ENCODE results near the gene FAM3D.

FAM3D gene

GRCh38 chr3:58693940-58694850 lies 27.6 kb upstream of the FAM3D start:
- no peak overlapping the region for H3K4me3 ChIP-seq (ENCODE audit: low read depth, low read length)
- in situ Hi-C loops (cut with HindIII; ENCODE audit: low sequenced_read_pairs), result no loop called here
- no peak for TF ChIP-seq CTCF (IDR thresholded peaks at IDR 0.05; ENCODE audit: low read depth, low read length, missing control alignments)
- no peak for DNase-seq (ENCODE audit: low read depth)

GRCh38 chr3:58692484-58692883 lies 25.9 kb upstream of the FAM3D start:
- DNase-seq (ENCODE audit: low read depth), result no peak
- in situ Hi-C loops (cut with HindIII; ENCODE audit: low sequenced_read_pairs), result no loop called here
- H3K4me3 ChIP-seq (ENCODE audit: low read depth, low read length), result no peak overlapping the region
- TF ChIP-seq CTCF (IDR thresholded peaks at IDR 0.05; ENCODE audit: low read depth, low read length, missing control alignments), result no peak

- no peak overlapping the region for H3K4me3 ChIP-seq (ENCODE audit: low read depth, low read length)
- no peak for DNase-seq (ENCODE audit: low read depth)
- no peak for TF ChIP-seq CTCF (IDR thresholded peaks at IDR 0.05; ENCODE audit: low read depth, low read length, missing control alignments)
- in situ Hi-C loops (cut with HindIII; ENCODE audit: low sequenced_read_pairs), result no loop called here
These were observed 25.4 kb upstream of the FAM3D start for GRCh38 chr3:58691997-58692396.

GRCh38 chr3:58690490-58690889 lies 23.9 kb upstream of the FAM3D start:
- in situ Hi-C loops (cut with HindIII; ENCODE audit: low sequenced_read_pairs), result no loop called here
- no peak for DNase-seq (ENCODE audit: low read depth)
- no peak for TF ChIP-seq CTCF (IDR thresholded peaks at IDR 0.05; ENCODE audit: low read depth, low read length, missing control alignments)
- H3K4me3 ChIP-seq (ENCODE audit: low read depth, low read length), result no peak overlapping the region

GRCh38 chr3:58688574-58688973 lies 22.0 kb upstream of the FAM3D start:
- in situ Hi-C loops (cut with HindIII; ENCODE audit: low sequenced_read_pairs), result no loop called here
- TF ChIP-seq CTCF (IDR thresholded peaks at IDR 0.05; ENCODE audit: low read depth, low read length, missing control alignments), result no peak
- DNase-seq (ENCODE audit: low read depth), result no peak
- H3K4me3 ChIP-seq (ENCODE audit: low read depth, low read length), result no peak overlapping the region

- no peak for TF ChIP-seq CTCF (IDR thresholded peaks at IDR 0.05; ENCODE audit: low read depth, low read length, missing control alignments)
- in situ Hi-C loops (cut with HindIII; ENCODE audit: low sequenced_read_pairs), result no loop called here
- DNase-seq (ENCODE audit: low read depth), result no peak
- H3K4me3 ChIP-seq (ENCODE audit: low read depth, low read length), result no peak overlapping the region
These were observed 20.3 kb upstream of the FAM3D start for GRCh38 chr3:58686847-58687246.
